Fibroblast of skin of right biceps (primary cell): ENCODE measurements around the gene IQCE.
"Not testable (repeated sequence)": the region's sequence is repeated elsewhere in the genome, so short reads cannot be mapped to it uniquely, and the experiment has no call there.

Experiments
- DNase-seq: peaks from one replicate; pipeline ENCODE4 v3.0.0-alpha.2; 2013

The IQCE gene

GRCh38 chr7:2604608-2605174 is 45.9 kb downstream of the IQCE start:
- no peak for DNase-seq

- no peak for DNase-seq
These were observed 47.1 kb downstream of the IQCE start for GRCh38 chr7:2605608-2606538.

GRCh38 chr7:2606539-2606936 is 47.8 kb downstream of the IQCE start:
- DNase-seq = no peak

GRCh38 chr7:2607122-2607922 is 48.5 kb downstream of the IQCE start:
- DNase-seq = no peak

- DNase-seq = no peak
These were observed 49.4 kb downstream of the IQCE start for GRCh38 chr7:2607923-2608904.

- DNase-seq = peak; percentile 53
These were observed 50.2 kb downstream of the IQCE start for GRCh38 chr7:2608921-2609411.

GRCh38 chr7:2609646-2610045 is 50.9 kb downstream of the IQCE start:
- DNase-seq = not testable (repeated sequence)

GRCh38 chr7:2610466-2610865 is 51.7 kb downstream of the IQCE start:
- DNase-seq = no peak

- no peak for DNase-seq
These were observed 52.1 kb downstream of the IQCE start for GRCh38 chr7:2610898-2611297.

GRCh38 chr7:2611401-2611800 is 52.6 kb downstream of the IQCE start:
- no peak for DNase-seq

- DNase-seq = no peak
These were observed 53.1 kb downstream of the IQCE start for GRCh38 chr7:2611922-2612321.

- DNase-seq = no peak
These were observed 53.8 kb downstream of the IQCE start for GRCh38 chr7:2612445-2613097.

- DNase-seq = no peak
These were observed 54.5 kb downstream of the IQCE start for GRCh38 chr7:2613098-2613930.

GRCh38 chr7:2613931-2614600 is 55.3 kb downstream of the IQCE start:
- no peak for DNase-seq

- DNase-seq = no peak
These were observed 56.0 kb downstream of the IQCE start for GRCh38 chr7:2614631-2615330.

GRCh38 chr7:2616387-2617324 is 57.9 kb downstream of the IQCE start:
- DNase-seq = no peak

- no peak for DNase-seq
These were observed 58.6 kb downstream of the IQCE start for GRCh38 chr7:2617325-2617905.

GRCh38 chr7:2619116-2619515 is 60.3 kb downstream of the IQCE start:
- DNase-seq = peak; percentile 73
